Liver (tissue), 9 donors: Measurements from ENCODE around the gene ZFP82. TPM values are rescaled to one million over a fixed set of nuclear protein-coding genes. Genes with fewer than 3 reads are reported as not detected.

Experiments
- DNase-seq: peaks from one replicate; pipeline ENCODE4 v3.0.0-alpha.2; 2017; ENCODE audit warnings: low spot score
- H3K27ac ChIP-seq, 2 donors: one replicate each; pipeline ENCODE4 v1.7.0; 2013; ENCODE audit warnings: inconsistent platforms in 2 of 2, low read length in 2 of 2, control low read depth in 1 of 2, low read depth in 1 of 2, mild to moderate bottlenecking in 1 of 2
- H3K27me3 ChIP-seq, 4 donors: one replicate each; pipeline versions ENCODE4 v1.6.1 to v1.7.0; 2013; ENCODE audit warnings: low read length in 3 of 4, inconsistent platforms in 1 of 4, mild to moderate bottlenecking in 1 of 4, moderate library complexity in 1 of 4; ENCODE audit not compliant: control insufficient read depth in 4 of 4, insufficient read depth in 4 of 4
- H3K36me3 ChIP-seq, 4 donors: one replicate each; pipeline versions ENCODE4 v1.6.1 to v1.7.0; 2013; ENCODE audit warnings: low read length in 3 of 4, mild to moderate bottlenecking in 3 of 4, low read depth in 1 of 4, moderate library complexity in 1 of 4; ENCODE audit not compliant: control insufficient read depth in 4 of 4, insufficient read depth in 3 of 4
- H3K4me1 ChIP-seq, 4 donors: one replicate each; pipeline versions ENCODE4 v1.6.1 to v1.7.0; 2013; ENCODE audit warnings: low read length in 3 of 4, mild to moderate bottlenecking in 3 of 4, moderate library complexity in 1 of 4; ENCODE audit not compliant: control insufficient read depth in 4 of 4, insufficient read depth in 4 of 4
- H3K4me3 ChIP-seq, 3 donors: one replicate each; pipeline versions ENCODE4 v1.6.1 to v1.7.0; 2013; ENCODE audit warnings: low read length in 3 of 3, control low read depth in 1 of 3, low read depth in 1 of 3, mild to moderate bottlenecking in 1 of 3
- H3K9ac ChIP-seq, 2 donors: one replicate each; pipeline ENCODE4 v1.7.0; 2013; ENCODE audit warnings: low read length in 2 of 2, mild to moderate bottlenecking in 2 of 2, moderate library complexity in 2 of 2, control low read depth in 1 of 2, low read depth in 1 of 2
- H3K9me3 ChIP-seq, 4 donors: one replicate each; pipeline versions ENCODE4 v1.6.1 to v1.7.0; 2013; ENCODE audit warnings: low read length in 3 of 4; ENCODE audit not compliant: control insufficient read depth in 4 of 4
- ATF3 ChIP-seq: IDR thresholded peaks from 2 replicates; pipeline ENCODE4 v1.6.1; 2016; ENCODE audit warnings: antibody characterized with exemption
- CTCF ChIP-seq: fragments of 150-350 bp; IDR thresholded peaks from 2 replicates; pipeline ENCODE4 v1.5.1; 2017; ENCODE audit warnings: improper control_type of control experiment, low read depth, low read length; ENCODE audit not compliant: missing input control
- EGR1 ChIP-seq, 2 donors: IDR thresholded peaks; 2 replicates each; pipeline ENCODE4 v1.6.1; 2016 to 2018; ENCODE audit warnings: antibody characterized with exemption in 2 of 2, low read depth in 2 of 2
- FOXA1 ChIP-seq: IDR thresholded peaks from 2 replicates; pipeline ENCODE4 v1.6.1; 2016; ENCODE audit warnings: antibody characterized with exemption
- FOXA2 ChIP-seq: IDR thresholded peaks from 2 replicates; pipeline ENCODE4 v1.6.1; 2016; ENCODE audit warnings: antibody characterized with exemption
- GABPA ChIP-seq, 2 donors: IDR thresholded peaks in 1 of 2; conservative IDR thresholded peaks in 1 of 2; 2 replicates each; pipeline ENCODE4 v1.6.1; 2016; ENCODE audit warnings: antibody characterized with exemption in 2 of 2, mild to moderate bottlenecking in 1 of 2, moderate library complexity in 1 of 2
- HNF4A ChIP-seq, 2 donors: conservative IDR thresholded peaks; 2 replicates each; pipeline ENCODE4 v1.6.1; 2016; ENCODE audit warnings: antibody characterized with exemption in 2 of 2, mild to moderate bottlenecking in 2 of 2
- HNF4G ChIP-seq: IDR thresholded peaks from 2 replicates; pipeline ENCODE4 v1.6.1; 2016; ENCODE audit warnings: antibody characterized with exemption
- JUND ChIP-seq, 2 donors: IDR thresholded peaks; 2 replicates each; pipeline ENCODE4 v1.6.1; 2016; ENCODE audit warnings: antibody characterized with exemption in 2 of 2
- MAX ChIP-seq: IDR thresholded peaks from 2 replicates; pipeline ENCODE4 v1.6.1; 2016; ENCODE audit warnings: antibody characterized with exemption
- NR2F2 ChIP-seq: IDR thresholded peaks from 2 replicates; pipeline ENCODE4 v1.6.1; 2016; ENCODE audit warnings: antibody characterized with exemption
- RAD21 ChIP-seq, 2 donors: IDR thresholded peaks; 2 replicates each; pipeline ENCODE4 v1.6.1; 2016; ENCODE audit warnings: antibody characterized with exemption in 2 of 2, mild to moderate bottlenecking in 2 of 2
- REST ChIP-seq: IDR thresholded peaks from 2 replicates; pipeline ENCODE4 v1.6.1; 2016; ENCODE audit warnings: antibody characterized with exemption, mild to moderate bottlenecking
- RXRA ChIP-seq, 2 donors: IDR thresholded peaks; 2 replicates each; pipeline ENCODE4 v1.6.1; 2017 to 2018; ENCODE audit warnings: antibody characterized with exemption in 2 of 2, mild to moderate bottlenecking in 1 of 2
- SP1 ChIP-seq: IDR thresholded peaks from 2 replicates; pipeline ENCODE4 v1.6.1; 2018; ENCODE audit warnings: antibody characterized with exemption, mild to moderate bottlenecking
- TAF1 ChIP-seq: conservative IDR thresholded peaks from 2 replicates; pipeline ENCODE4 v1.6.1; 2016; ENCODE audit warnings: antibody characterized with exemption, mild to moderate bottlenecking
- YY1 ChIP-seq: IDR thresholded peaks from 2 replicates; pipeline ENCODE4 v1.6.1; 2016; ENCODE audit warnings: antibody characterized with exemption, mild to moderate bottlenecking
- ZBTB33 ChIP-seq: IDR thresholded peaks from 2 replicates; pipeline ENCODE4 v1.6.1; 2016; ENCODE audit warnings: antibody characterized with exemption
- WGBS: extraction: QIAGEN DNeasy Blood & Tissue Kit; methylation state at CpG from one replicate; pipeline ENCODE4 v1.1.7; 2013; 5-methylcytosine and 5-hydroxymethylcytosine counted together
- polyA plus RNA-seq, 2 donors: library from polyadenylated mRNA; stranded (reverse) in 1 of 2; unstranded in 1 of 2; fragments of 200-250 nt in 1 of 2; fragments of >200 nt in 1 of 2; fragmentation: Nextera tagmentation in 1 of 2; extraction: Ambion mirVana in 1 of 2; gene quantifications; one replicate each; pipeline versions ENCODE4 v1.2.1 to v1.2.3, GENCODE V29; 2013 to 2015
- total RNA-seq, 2 donors: library from RNA; depleted of rRNA; stranded (reverse); fragments of >200 nt; gene quantifications; one replicate each; pipeline ENCODE4 v1.2.3, GENCODE V29; 2014
- donor health status: healthy.
- donor health status: healthy.
- donor health status: healthy.
- donor health status: healthy.
- donor health status: healthy.

Gene ZFP82
- total and polyA plus RNA-seq, 4 donors = 0.40 to 3.1 (median 1.0) TPM

GRCh38 chr19:36423925-36424324 lies 5.5 kb upstream of the ZFP82 start:
- no peak overlapping the region for H3K27ac ChIP-seq
- no peak overlapping the region for H3K9ac ChIP-seq
- peaks cover 15 to 32% (median 30%) of the 10 kb centered on the region in 4 donors for H3K9me3 ChIP-seq
- no peaks in the 10 kb centered on the region for H3K4me1 ChIP-seq
- DNase-seq = no peak
- H3K4me3 ChIP-seq = peak overlapping the region in 1 of 3 donors; percentile 20
- no peaks in the 10 kb centered on the region for H3K36me3 ChIP-seq
- 84% methylated on average over 4 of the region's 4 CpGs for WGBS
- no peak for TF ChIP-seq RAD21 (IDR thresholded peaks at IDR 0.05)
- no peak for TF ChIP-seq ZBTB33
- H3K27me3 ChIP-seq = peaks cover 0 to 5% (median 0%) of the 10 kb centered on the region in 4 donors

GRCh38 chr19:36421749-36422481 lies 3.5 kb upstream of the ZFP82 start:
- H3K9me3 ChIP-seq = peaks cover 19 to 33% (median 29%) of the 10 kb centered on the region in 4 donors
- peaks cover 0 to 2% (median 0%) of the 10 kb centered on the region in 4 donors for H3K36me3 ChIP-seq
- 29% methylated on average over 33 of the region's 33 CpGs for WGBS
- H3K27ac ChIP-seq = peak overlapping the region in 1 of 2 donors; percentile 25
- peaks cover 0 to 5% (median 4%) of the 10 kb centered on the region in 4 donors for H3K4me1 ChIP-seq
- no peak overlapping the region for H3K9ac ChIP-seq
- no peak for DNase-seq
- peak overlapping the region in 2 of 3 donors; percentile 42 to 47 for H3K4me3 ChIP-seq
- no peak for TF ChIP-seq JUND (IDR thresholded peaks at IDR 0.05)
- TF ChIP-seq TAF1 = no peak
- no peak for TF ChIP-seq CTCF
- no peak for TF ChIP-seq FOXA1
- TF ChIP-seq NR2F2 = no peak
- no peak for TF ChIP-seq FOXA2
- TF ChIP-seq HNF4G = no peak
- no peak for TF ChIP-seq RXRA (IDR thresholded peaks at IDR 0.05)
- no peak for TF ChIP-seq YY1
- no peak for TF ChIP-seq ATF3
- TF ChIP-seq REST = no peak
- no peak for TF ChIP-seq ZBTB33
- TF ChIP-seq EGR1 (IDR thresholded peaks at IDR 0.05; ENCODE audit: low read depth in 2 of 2) = no peak
- no peak for TF ChIP-seq RAD21 (IDR thresholded peaks at IDR 0.05)
- no peak for TF ChIP-seq GABPA (IDR thresholded peaks at IDR 0.05 in 1 of 2, conservative IDR thresholded peaks at IDR 0.05 in 1 of 2)
- TF ChIP-seq HNF4A (conservative IDR thresholded peaks at IDR 0.05) = no peak
- TF ChIP-seq SP1 = no peak
- no peak for TF ChIP-seq MAX
- peaks cover 0 to 5% (median 0%) of the 10 kb centered on the region in 4 donors for H3K27me3 ChIP-seq
